Liver (tissue), 9 donors: ENCODE data around the gene SMYD1. TPM values are rescaled to one million over a fixed set of nuclear protein-coding genes. Genes with fewer than 3 reads are reported as not detected.
A peak's percentile ranks its signal among the peaks of the same experiment; 100 is the strongest.

ENCODE experiments used
- DNase-seq: peaks from one replicate; pipeline ENCODE4 v3.0.0-alpha.2; 2017; ENCODE audit warnings: low spot score
- H3K27ac ChIP-seq, 2 donors: one replicate each; pipeline ENCODE4 v1.7.0; 2013; ENCODE audit warnings: inconsistent platforms in 2 of 2, low read length in 2 of 2, control low read depth in 1 of 2, low read depth in 1 of 2, mild to moderate bottlenecking in 1 of 2
- H3K27me3 ChIP-seq, 4 donors: one replicate each; pipeline versions ENCODE4 v1.6.1 to v1.7.0; 2013; ENCODE audit warnings: low read length in 3 of 4, inconsistent platforms in 1 of 4, mild to moderate bottlenecking in 1 of 4, moderate library complexity in 1 of 4; ENCODE audit not compliant: control insufficient read depth in 4 of 4, insufficient read depth in 4 of 4
- H3K36me3 ChIP-seq, 4 donors: one replicate each; pipeline versions ENCODE4 v1.6.1 to v1.7.0; 2013; ENCODE audit warnings: low read length in 3 of 4, mild to moderate bottlenecking in 3 of 4, low read depth in 1 of 4, moderate library complexity in 1 of 4; ENCODE audit not compliant: control insufficient read depth in 4 of 4, insufficient read depth in 3 of 4
- H3K4me1 ChIP-seq, 4 donors: one replicate each; pipeline versions ENCODE4 v1.6.1 to v1.7.0; 2013; ENCODE audit warnings: low read length in 3 of 4, mild to moderate bottlenecking in 3 of 4, moderate library complexity in 1 of 4; ENCODE audit not compliant: control insufficient read depth in 4 of 4, insufficient read depth in 4 of 4
- H3K4me3 ChIP-seq, 3 donors: one replicate each; pipeline versions ENCODE4 v1.6.1 to v1.7.0; 2013; ENCODE audit warnings: low read length in 3 of 3, control low read depth in 1 of 3, low read depth in 1 of 3, mild to moderate bottlenecking in 1 of 3
- H3K9ac ChIP-seq, 2 donors: one replicate each; pipeline ENCODE4 v1.7.0; 2013; ENCODE audit warnings: low read length in 2 of 2, mild to moderate bottlenecking in 2 of 2, moderate library complexity in 2 of 2, control low read depth in 1 of 2, low read depth in 1 of 2
- H3K9me3 ChIP-seq, 4 donors: one replicate each; pipeline versions ENCODE4 v1.6.1 to v1.7.0; 2013; ENCODE audit warnings: low read length in 3 of 4; ENCODE audit not compliant: control insufficient read depth in 4 of 4
- EGR1 ChIP-seq, 2 donors: IDR thresholded peaks; 2 replicates each; pipeline ENCODE4 v1.6.1; 2016 to 2018; ENCODE audit warnings: antibody characterized with exemption in 2 of 2, low read depth in 2 of 2
- FOXA1 ChIP-seq: IDR thresholded peaks from 2 replicates; pipeline ENCODE4 v1.6.1; 2016; ENCODE audit warnings: antibody characterized with exemption
- FOXA2 ChIP-seq: IDR thresholded peaks from 2 replicates; pipeline ENCODE4 v1.6.1; 2016; ENCODE audit warnings: antibody characterized with exemption
- GABPA ChIP-seq, 2 donors: IDR thresholded peaks in 1 of 2; conservative IDR thresholded peaks in 1 of 2; 2 replicates each; pipeline ENCODE4 v1.6.1; 2016; ENCODE audit warnings: antibody characterized with exemption in 2 of 2, mild to moderate bottlenecking in 1 of 2, moderate library complexity in 1 of 2
- HNF4A ChIP-seq, 2 donors: conservative IDR thresholded peaks; 2 replicates each; pipeline ENCODE4 v1.6.1; 2016; ENCODE audit warnings: antibody characterized with exemption in 2 of 2, mild to moderate bottlenecking in 2 of 2
- HNF4G ChIP-seq: IDR thresholded peaks from 2 replicates; pipeline ENCODE4 v1.6.1; 2016; ENCODE audit warnings: antibody characterized with exemption
- JUND ChIP-seq, 2 donors: IDR thresholded peaks; 2 replicates each; pipeline ENCODE4 v1.6.1; 2016; ENCODE audit warnings: antibody characterized with exemption in 2 of 2
- NR2F2 ChIP-seq: IDR thresholded peaks from 2 replicates; pipeline ENCODE4 v1.6.1; 2016; ENCODE audit warnings: antibody characterized with exemption
- RAD21 ChIP-seq, 2 donors: IDR thresholded peaks; 2 replicates each; pipeline ENCODE4 v1.6.1; 2016; ENCODE audit warnings: antibody characterized with exemption in 2 of 2, mild to moderate bottlenecking in 2 of 2
- RXRA ChIP-seq, 2 donors: IDR thresholded peaks; 2 replicates each; pipeline ENCODE4 v1.6.1; 2017 to 2018; ENCODE audit warnings: antibody characterized with exemption in 2 of 2, mild to moderate bottlenecking in 1 of 2
- SP1 ChIP-seq: IDR thresholded peaks from 2 replicates; pipeline ENCODE4 v1.6.1; 2018; ENCODE audit warnings: antibody characterized with exemption, mild to moderate bottlenecking
- TAF1 ChIP-seq: conservative IDR thresholded peaks from 2 replicates; pipeline ENCODE4 v1.6.1; 2016; ENCODE audit warnings: antibody characterized with exemption, mild to moderate bottlenecking
- YY1 ChIP-seq: IDR thresholded peaks from 2 replicates; pipeline ENCODE4 v1.6.1; 2016; ENCODE audit warnings: antibody characterized with exemption, mild to moderate bottlenecking
- WGBS: extraction: QIAGEN DNeasy Blood & Tissue Kit; methylation state at CpG from one replicate; pipeline ENCODE4 v1.1.7; 2013; 5-methylcytosine and 5-hydroxymethylcytosine counted together
- polyA plus RNA-seq, 2 donors: library from polyadenylated mRNA; stranded (reverse) in 1 of 2; unstranded in 1 of 2; fragments of 200-250 nt in 1 of 2; fragments of >200 nt in 1 of 2; fragmentation: Nextera tagmentation in 1 of 2; extraction: Ambion mirVana in 1 of 2; gene quantifications; one replicate each; pipeline versions ENCODE4 v1.2.1 to v1.2.3, GENCODE V29; 2013 to 2015
- total RNA-seq, 2 donors: library from RNA; depleted of rRNA; stranded (reverse); fragments of >200 nt; gene quantifications; one replicate each; pipeline ENCODE4 v1.2.3, GENCODE V29; 2014
- TF ChIP-seq, protein P1 (sequence below): IDR thresholded peaks from 2 replicates; pipeline ENCODE4 v1.6.1; 2016; ENCODE audit warnings: antibody characterized with exemption
- TF ChIP-seq, protein P2 (sequence below): IDR thresholded peaks from 2 replicates; pipeline ENCODE4 v1.6.1; 2016; ENCODE audit warnings: antibody characterized with exemption
- TF ChIP-seq, protein P3 (sequence below): IDR thresholded peaks from 2 replicates; pipeline ENCODE4 v1.6.1; 2016; ENCODE audit warnings: antibody characterized with exemption, mild to moderate bottlenecking
- TF ChIP-seq, protein P4 (sequence below): IDR thresholded peaks from 2 replicates; pipeline ENCODE4 v1.6.1; 2016; ENCODE audit warnings: antibody characterized with exemption
- TF ChIP-seq, protein P5 (sequence below): fragments of 150-350 bp; IDR thresholded peaks from 2 replicates; pipeline ENCODE4 v1.5.1; 2017; ENCODE audit warnings: improper control_type of control experiment, low read depth, low read length; ENCODE audit not compliant: missing input control
- donor health status: healthy.
- donor health status: healthy.
- donor health status: healthy.
- donor health status: healthy.
- donor health status: healthy.

SMYD1 gene
- total and polyA plus RNA-seq, 4 donors = not detected

DNA sequence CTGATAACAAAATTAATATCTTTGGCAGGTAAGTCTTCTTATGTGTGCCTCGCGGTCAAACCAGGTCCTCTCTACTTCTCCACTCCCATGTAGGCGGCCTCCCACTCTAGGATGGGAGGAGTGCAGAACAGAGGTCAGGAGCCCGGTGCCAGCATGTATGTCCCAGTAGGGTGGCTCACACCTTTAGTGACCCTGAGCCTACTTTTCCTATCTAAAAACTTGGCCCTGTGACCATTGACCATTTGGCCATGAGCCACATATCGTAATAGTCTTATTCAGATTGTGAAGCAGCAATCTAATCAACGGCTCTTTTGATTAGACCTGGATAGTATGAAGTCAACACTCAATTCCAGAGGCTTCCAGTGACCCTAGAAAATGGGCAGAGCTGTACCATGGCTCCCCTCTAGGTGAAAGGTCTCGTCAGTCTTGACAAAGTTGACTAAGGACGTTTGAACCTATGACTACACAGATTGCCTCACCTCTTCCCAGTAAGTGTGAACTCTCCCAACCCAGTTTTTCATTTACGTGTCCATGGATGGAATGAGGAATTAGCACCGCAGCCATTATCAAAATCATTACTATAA, 77.4 kb downstream of the SMYD1 start:
- H3K27me3 ChIP-seq = no peaks in the 10 kb centered on the region
- no peak overlapping the region for H3K9ac ChIP-seq
- H3K4me1 ChIP-seq = peaks cover 5 to 42% (median 23%) of the 10 kb centered on the region in 4 donors
- peak overlapping the region; percentile 81 to 88 for H3K27ac ChIP-seq
- no peak for DNase-seq
- TF ChIP-seq, protein P1, sequence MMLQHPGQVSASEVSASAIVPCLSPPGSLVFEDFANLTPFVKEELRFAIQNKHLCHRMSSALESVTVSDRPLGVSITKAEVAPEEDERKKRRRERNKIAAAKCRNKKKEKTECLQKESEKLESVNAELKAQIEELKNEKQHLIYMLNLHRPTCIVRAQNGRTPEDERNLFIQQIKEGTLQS = peak; percentile 65
- TF ChIP-seq JUND (IDR thresholded peaks at IDR 0.05) = peak; percentile 70 to 84
- TF ChIP-seq NR2F2 = peak; percentile 11
- TF ChIP-seq, protein P2, sequence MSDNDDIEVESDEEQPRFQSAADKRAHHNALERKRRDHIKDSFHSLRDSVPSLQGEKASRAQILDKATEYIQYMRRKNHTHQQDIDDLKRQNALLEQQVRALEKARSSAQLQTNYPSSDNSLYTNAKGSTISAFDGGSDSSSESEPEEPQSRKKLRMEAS = peak; percentile 80
- TF ChIP-seq YY1 = peak; percentile 88
- TF ChIP-seq TAF1 = no peak
- TF ChIP-seq, protein P3, sequence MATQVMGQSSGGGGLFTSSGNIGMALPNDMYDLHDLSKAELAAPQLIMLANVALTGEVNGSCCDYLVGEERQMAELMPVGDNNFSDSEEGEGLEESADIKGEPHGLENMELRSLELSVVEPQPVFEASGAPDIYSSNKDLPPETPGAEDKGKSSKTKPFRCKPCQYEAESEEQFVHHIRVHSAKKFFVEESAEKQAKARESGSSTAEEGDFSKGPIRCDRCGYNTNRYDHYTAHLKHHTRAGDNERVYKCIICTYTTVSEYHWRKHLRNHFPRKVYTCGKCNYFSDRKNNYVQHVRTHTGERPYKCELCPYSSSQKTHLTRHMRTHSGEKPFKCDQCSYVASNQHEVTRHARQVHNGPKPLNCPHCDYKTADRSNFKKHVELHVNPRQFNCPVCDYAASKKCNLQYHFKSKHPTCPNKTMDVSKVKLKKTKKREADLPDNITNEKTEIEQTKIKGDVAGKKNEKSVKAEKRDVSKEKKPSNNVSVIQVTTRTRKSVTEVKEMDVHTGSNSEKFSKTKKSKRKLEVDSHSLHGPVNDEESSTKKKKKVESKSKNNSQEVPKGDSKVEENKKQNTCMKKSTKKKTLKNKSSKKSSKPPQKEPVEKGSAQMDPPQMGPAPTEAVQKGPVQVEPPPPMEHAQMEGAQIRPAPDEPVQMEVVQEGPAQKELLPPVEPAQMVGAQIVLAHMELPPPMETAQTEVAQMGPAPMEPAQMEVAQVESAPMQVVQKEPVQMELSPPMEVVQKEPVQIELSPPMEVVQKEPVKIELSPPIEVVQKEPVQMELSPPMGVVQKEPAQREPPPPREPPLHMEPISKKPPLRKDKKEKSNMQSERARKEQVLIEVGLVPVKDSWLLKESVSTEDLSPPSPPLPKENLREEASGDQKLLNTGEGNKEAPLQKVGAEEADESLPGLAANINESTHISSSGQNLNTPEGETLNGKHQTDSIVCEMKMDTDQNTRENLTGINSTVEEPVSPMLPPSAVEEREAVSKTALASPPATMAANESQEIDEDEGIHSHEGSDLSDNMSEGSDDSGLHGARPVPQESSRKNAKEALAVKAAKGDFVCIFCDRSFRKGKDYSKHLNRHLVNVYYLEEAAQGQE = peak; percentile 58
- TF ChIP-seq SP1 = peak; percentile 93
- no peak for TF ChIP-seq EGR1 (IDR thresholded peaks at IDR 0.05; ENCODE audit: low read depth in 2 of 2)
- peak in 1 of 2 donors; percentile 6 for TF ChIP-seq RAD21 (IDR thresholded peaks at IDR 0.05)
- TF ChIP-seq, protein P4, sequence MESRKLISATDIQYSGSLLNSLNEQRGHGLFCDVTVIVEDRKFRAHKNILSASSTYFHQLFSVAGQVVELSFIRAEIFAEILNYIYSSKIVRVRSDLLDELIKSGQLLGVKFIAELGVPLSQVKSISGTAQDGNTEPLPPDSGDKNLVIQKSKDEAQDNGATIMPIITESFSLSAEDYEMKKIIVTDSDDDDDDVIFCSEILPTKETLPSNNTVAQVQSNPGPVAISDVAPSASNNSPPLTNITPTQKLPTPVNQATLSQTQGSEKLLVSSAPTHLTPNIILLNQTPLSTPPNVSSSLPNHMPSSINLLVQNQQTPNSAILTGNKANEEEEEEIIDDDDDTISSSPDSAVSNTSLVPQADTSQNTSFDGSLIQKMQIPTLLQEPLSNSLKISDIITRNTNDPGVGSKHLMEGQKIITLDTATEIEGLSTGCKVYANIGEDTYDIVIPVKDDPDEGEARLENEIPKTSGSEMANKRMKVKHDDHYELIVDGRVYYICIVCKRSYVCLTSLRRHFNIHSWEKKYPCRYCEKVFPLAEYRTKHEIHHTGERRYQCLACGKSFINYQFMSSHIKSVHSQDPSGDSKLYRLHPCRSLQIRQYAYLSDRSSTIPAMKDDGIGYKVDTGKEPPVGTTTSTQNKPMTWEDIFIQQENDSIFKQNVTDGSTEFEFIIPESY = peak; percentile 83
- TF ChIP-seq GABPA (IDR thresholded peaks at IDR 0.05 in 1 of 2, conservative IDR thresholded peaks at IDR 0.05 in 1 of 2) = no peak
- no peak for TF ChIP-seq FOXA1
- TF ChIP-seq, protein P5, sequence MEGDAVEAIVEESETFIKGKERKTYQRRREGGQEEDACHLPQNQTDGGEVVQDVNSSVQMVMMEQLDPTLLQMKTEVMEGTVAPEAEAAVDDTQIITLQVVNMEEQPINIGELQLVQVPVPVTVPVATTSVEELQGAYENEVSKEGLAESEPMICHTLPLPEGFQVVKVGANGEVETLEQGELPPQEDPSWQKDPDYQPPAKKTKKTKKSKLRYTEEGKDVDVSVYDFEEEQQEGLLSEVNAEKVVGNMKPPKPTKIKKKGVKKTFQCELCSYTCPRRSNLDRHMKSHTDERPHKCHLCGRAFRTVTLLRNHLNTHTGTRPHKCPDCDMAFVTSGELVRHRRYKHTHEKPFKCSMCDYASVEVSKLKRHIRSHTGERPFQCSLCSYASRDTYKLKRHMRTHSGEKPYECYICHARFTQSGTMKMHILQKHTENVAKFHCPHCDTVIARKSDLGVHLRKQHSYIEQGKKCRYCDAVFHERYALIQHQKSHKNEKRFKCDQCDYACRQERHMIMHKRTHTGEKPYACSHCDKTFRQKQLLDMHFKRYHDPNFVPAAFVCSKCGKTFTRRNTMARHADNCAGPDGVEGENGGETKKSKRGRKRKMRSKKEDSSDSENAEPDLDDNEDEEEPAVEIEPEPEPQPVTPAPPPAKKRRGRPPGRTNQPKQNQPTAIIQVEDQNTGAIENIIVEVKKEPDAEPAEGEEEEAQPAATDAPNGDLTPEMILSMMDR = no peak
- no peak for TF ChIP-seq HNF4G
- peak; percentile 71 for TF ChIP-seq FOXA2
- peak; percentile 97 to 98 for TF ChIP-seq RXRA (IDR thresholded peaks at IDR 0.05)
- TF ChIP-seq HNF4A (conservative IDR thresholded peaks at IDR 0.05) = peak; percentile 78 to 85
- H3K36me3 ChIP-seq = no peaks in the 10 kb centered on the region
- peaks cover 0 to 15% (median 0%) of the 10 kb centered on the region in 4 donors for H3K9me3 ChIP-seq
- no peak overlapping the region for H3K4me3 ChIP-seq
- WGBS = 34% methylated on average over 10 of the region's 10 CpGs
